Dermis blood vessel endothelial cell (primary cell): ENCODE data around the gene RNLS. TPM values are rescaled to one million over a fixed set of nuclear protein-coding genes. Genes with fewer than 3 reads are reported as not detected.

Experiments
- DNase-seq: peaks from one replicate; pipeline ENCODE4 v3.0.0; 2010
- total RNA-seq: library from RNA; depleted of rRNA; stranded (reverse); fragments of >200 nt; gene quantifications from 2 replicates; pipeline ENCODE4 v1.2.3, GENCODE V29; 2014

Gene RNLS
- total RNA-seq, 1 donor from 2014 or later: 0.51 TPM

DNA sequence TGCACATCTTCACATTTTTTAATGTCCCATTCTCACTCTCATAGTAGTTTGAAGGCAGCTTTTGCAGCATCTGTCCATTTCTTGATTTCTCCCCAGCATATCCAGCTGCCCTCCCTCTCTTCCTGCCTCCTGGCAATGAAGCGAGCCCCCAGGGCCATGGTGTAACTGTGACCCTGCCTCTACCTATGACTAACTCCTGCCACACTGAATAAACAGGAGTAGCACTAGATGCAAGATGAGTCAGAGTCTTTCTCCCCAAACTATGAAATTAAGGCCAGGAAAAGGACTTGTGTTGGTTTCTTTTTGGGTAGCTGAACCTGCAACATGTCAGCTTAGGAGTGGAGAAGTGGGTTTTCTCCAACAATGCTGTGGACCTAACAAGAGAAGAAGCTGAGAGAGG lies 329.0 kb downstream of the RNLS start:
- DNase-seq: peak; percentile 33

DNA sequence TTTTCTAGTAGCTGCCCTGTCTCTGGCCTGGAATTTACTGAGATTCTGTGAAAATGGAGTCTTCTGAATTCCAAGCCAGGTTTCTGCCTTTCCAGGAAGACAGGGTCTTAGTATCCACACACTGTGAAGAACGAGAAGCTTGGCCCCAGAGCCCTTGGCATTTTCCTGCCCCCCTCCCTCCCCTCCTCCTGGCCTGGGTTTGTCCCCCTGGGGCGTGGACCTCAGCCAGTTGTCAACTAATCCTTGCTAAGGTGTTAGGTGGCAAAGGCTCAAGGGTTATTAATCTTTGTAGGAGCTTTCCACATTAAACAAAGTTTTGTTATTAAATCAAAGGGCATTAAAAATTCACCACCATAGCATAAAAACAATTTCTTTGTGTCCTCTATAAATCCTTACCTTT lies 329.5 kb downstream of the RNLS start:
- DNase-seq: no peak

DNA sequence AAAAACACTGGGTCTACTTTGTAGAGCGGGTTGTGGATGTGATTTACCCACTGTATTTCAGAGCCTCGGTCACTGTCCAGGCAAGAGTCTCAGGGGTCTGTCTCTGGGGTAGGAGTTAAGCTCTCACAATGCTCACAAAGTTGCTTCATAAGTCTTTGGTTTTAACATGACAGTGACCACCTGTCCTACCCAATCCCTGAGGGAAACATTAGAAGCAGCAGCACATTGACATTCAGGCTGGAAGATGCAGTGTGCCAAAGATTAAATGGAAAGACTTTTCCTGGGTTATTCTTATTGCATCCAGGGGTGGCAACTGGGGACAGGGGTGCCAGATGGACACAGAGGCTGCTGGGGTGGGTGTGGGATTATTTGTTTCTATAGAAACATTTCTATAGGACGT lies 330.0 kb downstream of the RNLS start:
- no peak for DNase-seq

DNA sequence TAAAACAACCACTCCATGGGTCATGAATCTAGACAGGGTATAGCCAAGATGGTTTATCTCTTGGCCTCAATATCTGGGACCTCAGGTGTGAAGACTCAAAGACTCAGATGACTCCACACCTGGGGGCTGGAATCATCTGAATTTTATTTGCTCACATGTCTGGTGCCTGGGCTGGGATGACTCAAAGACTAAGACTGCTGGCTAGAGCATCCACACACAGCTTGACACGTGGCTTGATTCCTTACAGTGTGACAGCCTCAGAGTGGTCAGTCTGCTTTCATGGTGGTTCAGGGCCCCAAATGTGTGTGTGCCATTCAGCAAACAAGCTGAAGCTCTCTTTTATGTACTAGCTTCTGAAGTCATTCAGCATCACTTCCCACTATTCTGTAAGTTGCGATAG lies 333.7 kb downstream of the RNLS start:
- no peak for DNase-seq

DNA sequence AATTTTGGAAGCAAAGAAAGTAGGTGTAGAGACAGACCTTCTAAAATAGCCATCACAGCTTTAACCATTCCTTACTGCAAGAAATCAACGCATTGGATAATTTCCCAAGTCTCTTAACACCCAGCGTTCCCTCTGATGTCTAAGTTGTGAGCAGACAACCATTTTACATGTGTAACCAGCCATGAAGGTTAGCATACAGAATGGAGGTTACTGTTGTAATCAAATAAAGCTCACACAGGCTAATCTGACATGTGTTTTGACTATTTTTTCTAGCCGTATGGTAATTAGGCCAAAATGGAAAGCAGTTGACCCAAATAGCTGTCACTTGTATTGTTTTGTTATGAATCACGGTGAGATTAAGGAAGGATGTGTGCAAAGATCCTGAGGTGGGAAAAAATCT lies 336.4 kb downstream of the RNLS start:
- DNase-seq: peak; percentile 10

DNA sequence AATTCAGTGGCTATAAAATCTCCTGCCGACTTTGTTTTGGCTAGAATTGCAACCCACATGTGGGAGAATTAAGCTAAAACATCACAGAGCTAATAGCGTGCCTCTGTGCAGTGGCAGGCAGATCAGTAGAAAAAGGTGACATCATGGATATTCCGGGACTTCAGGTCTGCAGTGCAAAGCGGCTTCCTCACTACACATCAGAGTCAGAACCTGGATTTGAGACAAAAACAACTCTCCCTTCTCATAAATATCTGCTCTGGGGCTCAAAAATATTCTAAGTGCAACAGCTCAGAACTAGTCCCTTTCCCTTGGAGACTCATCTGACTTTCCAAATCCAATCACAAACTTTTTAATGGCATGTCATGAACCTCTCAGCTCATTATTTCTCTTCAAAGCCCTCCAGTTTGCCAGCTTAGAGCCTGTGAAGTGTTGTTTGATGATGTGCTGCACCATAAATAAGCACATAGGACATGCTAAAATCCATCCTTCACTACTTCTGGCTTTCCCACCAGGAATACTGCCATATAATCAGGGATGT lies 337.1 kb downstream of the RNLS start:
- peak; percentile 55 for DNase-seq

DNA sequence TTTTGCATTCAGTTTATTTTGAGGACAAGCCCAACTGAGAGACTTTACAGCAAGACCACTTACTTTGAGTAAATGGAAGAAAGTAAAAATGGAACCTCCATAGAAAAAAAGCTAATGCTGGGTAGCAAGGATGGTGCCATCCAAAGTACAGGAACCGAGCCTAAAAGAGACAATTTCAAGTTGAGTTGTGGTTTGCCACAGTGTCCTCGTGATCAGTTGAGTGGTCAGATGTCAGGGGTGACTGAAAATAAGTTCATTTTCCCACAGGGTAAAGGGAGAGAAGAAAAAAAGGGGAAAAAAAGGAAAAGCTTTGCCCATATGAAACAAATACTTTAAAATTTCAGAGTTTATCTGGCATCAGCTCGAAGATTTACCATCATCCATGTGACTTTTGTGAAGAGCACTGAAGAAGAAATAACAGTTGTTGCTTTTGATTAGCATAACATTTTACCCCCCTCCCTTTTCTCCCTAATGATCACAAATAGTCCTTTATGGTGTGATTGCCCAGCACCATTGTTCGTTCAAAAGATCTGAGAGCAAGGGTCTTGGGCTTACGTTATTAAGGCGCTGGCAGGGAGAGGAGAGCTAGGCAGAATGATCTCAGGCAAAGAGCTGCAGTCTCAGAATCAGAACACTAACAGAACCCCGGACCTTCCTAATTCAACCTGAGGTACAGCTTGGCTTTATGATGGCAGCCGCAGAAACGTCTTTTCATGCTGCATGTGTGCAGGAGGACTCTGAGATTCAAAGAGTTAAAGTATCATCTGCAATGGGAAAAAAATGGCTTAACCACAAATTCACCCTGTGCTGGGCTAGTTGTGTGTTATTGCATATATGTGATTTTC lies 338.1 kb downstream of the RNLS start:
- DNase-seq: no peak

DNA sequence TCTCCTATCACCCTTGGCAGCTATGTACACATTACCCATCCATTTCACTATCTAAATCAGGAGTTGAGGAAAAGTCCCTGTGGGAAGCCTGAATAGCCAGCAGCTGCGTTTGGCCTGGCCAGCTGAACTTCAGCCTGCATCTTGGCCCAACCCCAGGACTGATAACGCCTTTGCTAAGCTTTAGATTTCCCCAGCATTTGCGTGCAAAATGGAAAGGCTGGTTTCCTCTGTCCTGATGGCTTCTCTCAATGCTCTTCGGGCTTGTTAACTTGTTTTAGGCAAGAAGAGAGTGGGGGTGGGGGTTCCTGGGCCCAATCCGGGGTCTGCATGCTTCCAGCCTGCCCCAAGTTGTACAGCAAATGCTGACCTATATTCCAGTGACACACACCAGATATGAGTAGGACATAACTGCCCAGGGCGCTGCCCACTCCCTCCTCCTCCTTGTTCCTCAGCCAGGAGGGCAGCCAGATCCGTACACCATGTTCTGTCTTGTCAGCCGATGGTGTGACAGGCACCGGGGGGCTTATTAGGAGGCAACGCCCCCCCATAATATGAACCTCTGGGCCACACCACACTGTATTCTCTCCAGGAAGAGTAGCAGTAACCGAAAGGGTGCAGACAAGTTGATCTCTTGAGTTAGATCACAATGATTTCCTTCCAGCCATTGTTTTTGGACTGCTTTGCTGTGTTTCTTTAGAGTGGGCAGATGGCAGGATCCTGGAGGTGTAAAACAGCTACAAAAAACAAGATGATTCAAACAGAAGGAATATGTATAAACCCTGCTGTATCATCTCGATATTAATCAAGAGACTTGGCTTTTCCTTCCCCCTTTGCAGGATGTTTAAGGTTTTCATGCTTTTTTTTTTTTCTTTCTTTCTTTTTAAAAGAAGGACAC lies 339.0 kb downstream of the RNLS start:
- DNase-seq: peak; percentile 79

DNA sequence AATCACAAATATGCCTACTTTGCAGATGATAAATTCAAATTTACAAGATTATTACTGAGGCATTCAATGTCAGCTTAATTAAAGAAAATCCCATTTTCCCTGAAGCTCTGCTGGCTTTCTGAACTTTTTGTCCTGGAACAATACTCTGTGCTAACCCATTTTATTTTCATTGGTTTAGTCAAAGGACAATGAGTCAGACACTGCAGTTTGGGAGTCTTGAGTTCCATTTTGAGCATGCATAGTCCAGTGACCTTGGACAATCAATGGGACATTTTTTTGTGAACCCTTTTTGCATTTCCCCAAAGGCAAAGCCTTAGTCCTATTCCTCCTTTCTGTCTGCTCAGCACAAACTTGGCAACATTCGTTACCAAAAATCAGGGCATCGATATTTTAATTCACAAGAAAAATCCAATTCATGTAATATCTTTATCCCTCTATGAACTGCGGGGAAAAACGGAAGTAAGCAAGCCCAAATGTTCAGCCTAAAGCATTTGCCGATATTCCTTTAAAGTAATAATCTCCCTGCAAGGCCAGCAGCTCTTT lies 339.8 kb downstream of the RNLS start:
- peak; percentile 7 for DNase-seq

DNA sequence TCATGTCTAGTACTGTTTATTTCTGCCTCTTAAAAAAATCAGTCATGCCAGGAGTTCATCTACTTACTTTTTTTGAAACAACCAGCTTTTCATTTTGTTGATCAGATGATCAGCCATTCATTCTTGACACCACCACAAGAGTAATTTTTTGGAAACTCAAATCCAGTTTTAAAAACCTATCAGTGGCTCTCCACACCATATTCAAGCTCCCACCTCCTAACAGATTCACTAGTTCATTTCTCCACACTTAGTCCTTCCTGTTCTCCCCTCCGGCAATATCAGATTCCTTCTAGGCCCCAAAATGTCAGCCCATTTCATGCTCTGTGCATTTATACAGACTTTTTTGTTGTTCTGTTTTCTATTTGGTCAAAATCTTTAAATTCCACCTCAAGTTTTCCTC lies 341.6 kb downstream of the RNLS start:
- DNase-seq: no peak

DNA sequence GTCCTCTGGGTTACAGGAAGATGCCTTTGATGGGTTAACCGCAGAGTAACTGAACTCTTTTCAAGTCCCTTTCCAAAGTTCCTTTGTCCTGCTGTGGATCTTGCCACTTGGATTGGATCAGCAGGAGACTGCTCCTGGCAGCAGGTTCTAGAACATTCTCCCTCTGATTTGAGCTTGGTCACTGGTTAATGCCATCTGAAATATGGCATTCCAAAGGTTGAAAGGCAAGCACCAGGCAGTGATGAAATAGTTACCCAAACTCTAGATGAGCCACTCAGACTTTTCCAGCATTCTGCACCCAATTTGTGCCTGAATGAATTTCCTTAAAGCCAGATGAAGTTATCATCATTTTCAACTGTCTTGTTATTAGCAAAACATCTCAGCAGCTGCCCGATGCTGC lies 343.9 kb downstream of the RNLS start:
- no peak for DNase-seq

DNA sequence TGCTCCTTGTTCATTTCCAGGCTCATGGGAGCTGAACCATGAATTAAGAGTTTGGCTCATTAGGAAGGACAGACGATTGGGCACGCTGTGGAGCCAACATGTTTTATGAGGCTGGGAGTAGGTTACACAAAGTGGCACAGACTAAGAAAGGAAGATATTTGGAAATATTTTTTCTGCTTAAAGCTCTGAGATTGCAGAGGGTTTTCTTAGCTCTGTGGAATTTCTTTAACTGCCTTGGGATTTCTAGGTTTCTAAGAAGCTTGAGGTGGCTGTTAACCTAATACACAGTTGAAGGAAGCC lies 344.6 kb downstream of the RNLS start:
- no peak for DNase-seq

DNA sequence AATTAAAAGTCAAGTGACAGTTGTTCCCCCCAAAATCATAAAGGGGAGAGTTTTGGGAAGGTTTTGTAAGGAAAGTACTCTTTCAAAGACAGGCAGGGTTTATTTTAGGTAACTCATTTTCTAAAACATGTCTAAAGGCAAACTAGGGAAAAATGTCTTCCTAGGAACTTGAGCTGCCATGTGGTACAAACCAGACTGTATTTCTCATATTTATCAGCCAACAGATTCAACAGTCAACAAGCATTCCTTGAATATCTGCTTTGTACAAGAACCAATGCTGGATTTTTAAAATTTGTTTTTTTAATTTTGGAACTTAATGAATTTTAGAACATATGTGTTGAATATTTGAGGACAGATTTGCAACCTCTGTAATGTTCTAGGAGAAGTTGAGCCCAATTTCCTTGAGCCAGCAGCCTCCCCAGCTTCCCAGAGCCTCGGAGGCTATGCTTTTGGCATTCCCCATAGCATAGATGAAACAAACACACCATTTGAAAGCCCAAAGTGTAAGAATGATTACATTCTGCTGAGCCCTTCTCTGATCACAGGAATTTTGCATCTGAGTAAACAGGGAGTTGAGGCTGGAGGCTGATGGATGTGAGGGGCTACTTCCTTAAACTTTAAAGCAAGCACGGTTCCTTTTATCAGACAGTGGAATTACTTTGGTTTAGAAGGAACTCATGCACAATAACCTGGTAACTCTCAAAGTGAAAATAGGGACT lies 345.1 kb downstream of the RNLS start:
- DNase-seq: no peak

DNA sequence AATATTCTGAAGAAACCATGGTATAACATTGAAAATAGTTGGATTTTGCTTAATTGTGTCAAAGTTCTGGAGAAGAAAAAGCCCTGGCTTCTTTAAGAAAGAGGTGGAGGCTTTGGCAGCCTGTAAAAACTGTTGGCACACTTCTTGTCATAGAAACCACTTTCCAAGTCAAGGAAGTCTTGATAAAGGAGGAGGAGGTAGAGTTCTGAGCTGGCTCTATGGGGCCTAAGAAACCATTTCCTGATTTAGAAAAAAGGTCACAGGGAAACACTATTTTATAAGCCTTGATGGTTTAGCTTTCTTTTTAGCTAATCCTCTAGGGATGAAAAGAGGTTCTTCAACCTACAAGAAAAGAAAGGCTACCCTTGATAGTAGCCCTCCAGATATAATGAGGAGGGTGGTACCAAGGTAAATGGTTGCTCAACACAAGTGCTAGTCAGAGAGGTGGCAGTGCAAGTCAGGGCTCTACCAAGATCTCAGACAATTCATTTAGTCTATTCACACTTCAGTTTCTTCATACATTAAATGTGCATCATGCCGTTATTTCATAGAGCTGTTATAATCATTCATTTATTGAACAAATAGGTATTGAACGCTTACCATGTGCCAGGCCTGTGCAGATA lies 346.9 kb downstream of the RNLS start:
- no peak for DNase-seq

DNA sequence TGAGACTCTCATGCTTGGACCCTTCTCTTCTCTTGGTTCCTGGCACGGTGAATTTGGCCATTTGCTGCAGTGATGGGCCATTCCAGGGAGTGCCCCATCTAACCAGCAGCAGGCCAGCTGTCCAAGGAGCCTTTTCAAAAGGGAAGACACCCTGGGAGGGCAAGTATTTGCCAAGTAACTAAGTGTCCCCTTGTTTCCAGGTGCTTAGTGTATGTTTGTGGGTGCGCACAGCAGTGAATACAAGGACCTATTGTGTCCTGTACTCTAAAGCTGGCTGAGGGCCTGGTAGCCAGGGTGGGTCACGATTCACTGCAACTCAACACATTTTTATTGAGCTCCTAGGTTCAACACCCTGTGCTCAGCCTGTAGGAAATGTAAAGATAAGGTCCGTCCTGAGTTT lies 348.8 kb downstream of the RNLS start:
- DNase-seq: no peak

DNA sequence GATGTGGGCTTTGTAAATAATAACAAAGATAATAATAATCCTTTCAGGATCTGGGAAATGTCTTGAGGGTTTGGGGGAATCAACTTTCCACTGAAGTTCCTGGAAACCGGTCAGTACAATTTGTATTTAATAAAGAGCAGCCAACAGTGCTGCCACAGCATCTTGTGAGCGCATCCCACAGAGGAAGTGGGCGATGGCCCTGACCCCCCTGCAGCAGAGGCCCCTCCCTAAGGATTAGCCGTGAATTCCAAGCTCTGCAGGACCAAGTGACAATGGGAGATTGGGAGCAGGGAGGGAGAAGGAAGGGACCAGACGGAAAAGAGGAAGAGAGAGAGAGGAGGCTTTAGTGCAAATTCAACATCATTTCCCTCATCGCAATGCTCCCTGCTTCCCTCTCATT lies 349.2 kb downstream of the RNLS start:
- no peak for DNase-seq

DNA sequence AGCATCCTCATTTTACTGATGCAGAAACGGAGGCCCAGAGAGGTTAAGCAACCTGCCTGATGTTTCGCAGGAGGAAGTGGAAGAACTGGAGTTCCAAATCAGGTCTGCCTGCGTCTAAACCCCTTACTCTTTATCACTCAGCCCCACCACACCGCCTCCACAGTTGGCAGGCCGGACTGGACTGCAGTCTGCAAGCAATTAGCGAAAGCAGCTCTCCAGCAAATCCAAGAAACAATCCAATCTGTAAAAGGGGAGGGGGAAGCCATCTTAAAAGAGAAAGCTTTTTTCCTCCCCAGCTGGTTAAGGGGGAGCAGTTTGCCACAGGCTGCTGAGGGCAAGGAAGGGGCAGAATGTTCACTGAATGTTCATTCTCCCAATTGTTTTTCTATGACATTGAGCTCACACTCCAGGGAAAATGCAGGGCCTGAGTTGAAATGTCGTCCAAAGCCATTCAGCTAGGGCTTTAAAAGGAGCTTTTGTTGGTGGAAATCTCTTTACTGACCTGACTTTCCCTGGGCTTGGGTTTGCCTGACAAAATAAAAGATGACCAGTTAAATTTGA lies 350.1 kb downstream of the RNLS start:
- DNase-seq: no peak

DNA sequence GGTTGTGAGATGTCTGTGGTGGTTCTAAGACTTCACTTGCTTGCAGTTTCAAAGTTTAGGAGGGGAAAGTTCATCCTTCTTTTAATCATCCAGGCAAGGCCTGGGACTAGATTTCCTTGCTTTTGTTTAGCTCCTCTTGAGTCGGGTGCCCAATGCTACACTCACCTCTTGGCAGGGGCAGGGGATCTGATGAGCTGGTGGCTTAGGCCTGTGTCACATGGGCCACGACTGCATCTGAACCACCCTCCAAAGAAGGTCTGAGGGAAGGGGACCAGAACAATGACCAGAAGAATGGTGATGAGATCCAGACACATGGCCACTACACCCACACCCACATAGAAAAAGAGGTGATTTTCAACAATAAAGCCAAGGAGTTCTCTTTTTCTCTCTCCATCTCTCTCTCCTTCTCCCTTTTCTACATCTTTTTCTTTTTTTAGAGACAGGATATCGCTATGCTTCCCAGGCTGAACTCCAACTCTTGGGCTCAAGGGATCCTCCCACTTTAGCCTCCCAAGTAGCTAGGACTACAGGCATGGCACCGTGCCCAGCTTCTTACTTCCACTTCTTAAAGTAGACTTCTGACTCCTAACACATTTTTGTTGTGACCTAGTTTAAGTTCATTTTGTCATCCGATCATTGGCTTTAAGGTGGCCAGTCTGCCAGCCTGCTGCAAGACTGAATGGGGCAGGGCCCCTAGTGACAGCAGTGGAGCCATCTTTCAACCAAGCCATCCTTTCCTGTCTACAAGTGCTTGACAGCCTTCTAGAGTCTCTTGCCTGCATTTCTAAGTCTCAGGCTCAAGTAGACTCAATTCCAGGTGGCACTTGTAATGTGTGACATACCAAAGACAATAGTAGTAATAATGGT lies 350.9 kb downstream of the RNLS start:
- DNase-seq: no peak

DNA sequence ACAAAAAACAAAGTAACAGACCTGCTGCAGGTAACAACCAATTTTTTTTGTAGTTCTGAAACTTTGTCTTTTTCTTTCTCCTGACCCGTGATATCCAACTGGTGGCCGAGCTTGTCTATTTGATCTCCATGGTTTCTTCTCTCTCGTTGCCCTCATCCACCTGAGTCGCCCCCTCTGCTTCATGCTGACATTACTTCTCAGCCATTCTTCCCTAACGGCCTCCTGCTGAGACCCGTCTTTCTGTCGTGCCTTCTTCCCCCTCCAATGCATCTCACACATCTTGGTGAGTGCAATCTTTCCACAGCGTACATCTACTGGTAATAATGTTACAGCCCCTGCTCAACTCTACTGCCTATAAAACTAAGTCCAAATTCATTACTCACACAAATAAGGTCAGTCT lies 352.9 kb downstream of the RNLS start:
- no peak for DNase-seq

DNA sequence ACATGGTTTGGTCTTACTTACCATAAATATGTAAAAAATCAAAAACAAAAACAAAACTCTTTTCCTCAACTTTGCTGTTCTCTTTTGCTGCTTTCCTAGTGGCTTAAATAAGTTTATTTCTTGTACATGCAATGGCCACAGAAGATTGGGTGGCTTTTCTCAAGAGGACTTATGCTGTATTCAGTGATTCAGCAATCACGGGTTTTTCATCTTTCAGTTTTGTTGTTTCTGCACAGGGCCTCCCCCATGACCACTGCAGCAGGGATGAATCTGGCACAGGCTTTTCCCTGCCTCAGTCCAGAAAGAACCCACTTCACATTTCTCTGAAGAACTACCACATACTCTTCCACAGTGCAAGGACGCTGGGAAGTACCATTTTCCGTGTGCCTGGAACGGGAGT lies 355.0 kb downstream of the RNLS start:
- DNase-seq: no peak
